ENCODE measurements around the gene IL2RG. TPM values are rescaled to one million over a fixed set of nuclear protein-coding genes. Genes with fewer than 3 reads are reported as not detected.

IL2RG gene
- total RNA-seq, 4 donors from 2014 or later: 3.8 to 231 (median 44.0) TPM

- Histone ChIP-seq H3K27ac (peak within 1 kb of the TSS; percentile 82 to 90 (median 88)), H3K9me3 (no peaks in the 10 kb centered on the region), H3K4me3 (peak within 1 kb of the TSS; percentile 54 to 84 (median 71)), H3K4me1 (peaks cover 0 to 16% (median 5%) of the 10 kb centered on the region in 4 donors), H3K36me3 (peaks cover 0 to 4% (median 0%) of the 10 kb centered on the region in 4 donors), H3K27me3 (no peaks in the 10 kb centered on the region)
- intact Hi-C loops (cut with DNase I; ENCODE audit: low total_unique reads) (no loop called here), in situ Hi-C loops (cut with MboI; ENCODE audit: low pct_ligation_motif_present in 1 of 4, low pct_unique_long_range_greater_than_20kb in 1 of 4, low sequenced_read_pairs in 3 of 4) (no loop called here)
- TF ChIP-seq POLR2AphosphoS5 (IDR thresholded peaks at IDR 0.05) (peak in 2 of 3 donors; percentile 26 to 34), EP300 (IDR thresholded peaks at IDR 0.05; ENCODE audit: low read depth) (no peak), POLR2A (IDR thresholded peaks at IDR 0.05) (peak; percentile 59)
- DNase-seq: peak; percentile 85
- 10 to 49% methylated on average over 3 to 50 of the region's 56 CpGs for WGBS, 2 donors (ENCODE audit: low coverage in 1 of 2)
Measured at GRCh38 chrX:71118032-71118984, 6.9 kb upstream of the IL2RG start, which contains the start of gene MED12. MED12 (plus strand) TSS chrX:71118596; CDS start chrX:71118755, 159 bp downstream.

- intact Hi-C loops (cut with DNase I; ENCODE audit: low total_unique reads) (no loop called here), in situ Hi-C loops (cut with MboI; ENCODE audit: low pct_ligation_motif_present in 1 of 4, low pct_unique_long_range_greater_than_20kb in 1 of 4, low sequenced_read_pairs in 3 of 4) (no loop called here)
- TF ChIP-seq POLR2AphosphoS5 (IDR thresholded peaks at IDR 0.05) (no peak), POLR2A (IDR thresholded peaks at IDR 0.05) (no peak), EP300 (IDR thresholded peaks at IDR 0.05; ENCODE audit: low read depth) (no peak), CTCF (IDR thresholded peaks at IDR 0.05) (no peak)
- H3K36me3 ChIP-seq: peaks cover 0 to 4% (median 0%) of the 10 kb centered on the region in 4 donors
- H3K4me1 ChIP-seq: peaks cover 0 to 18% (median 5%) of the 10 kb centered on the region in 4 donors
- peak overlapping the region in 2 of 4 donors; percentile 82 to 89 for H3K27ac ChIP-seq
- 82% methylated on average over 10 of the region's 10 CpGs; no CpG with 5 or more reads in 1 of the 2 donors for WGBS, 2 donors (ENCODE audit: low coverage in 1 of 2)
- no peaks in the 10 kb centered on the region for H3K9me3 ChIP-seq
- H3K4me3 ChIP-seq: no peak overlapping the region
- no peak for DNase-seq
- no peaks in the 10 kb centered on the region for H3K27me3 ChIP-seq
Measured at GRCh38 chrX:71117358-71117757, 6.0 kb upstream of the IL2RG start.

GRCh38 chrX:71111921-71112431, 599 bp upstream of the IL2RG start:
- H3K27ac ChIP-seq: peak overlapping the region; percentile 44 to 84 (median 68)
- in situ Hi-C loops (cut with MboI; ENCODE audit: low pct_ligation_motif_present in 1 of 4, low pct_unique_long_range_greater_than_20kb in 1 of 4, low sequenced_read_pairs in 3 of 4) (no loop called here), intact Hi-C loops (cut with DNase I; ENCODE audit: low total_unique reads) (no loop called here)
- no peaks in the 10 kb centered on the region for H3K36me3 ChIP-seq
- WGBS, 2 donors (ENCODE audit: low coverage in 1 of 2): 54% methylated on average over 5 of the region's 5 CpGs; no CpG with 5 or more reads in 1 of the 2 donors
- TF ChIP-seq CTCF (IDR thresholded peaks at IDR 0.05) (no peak), POLR2A (IDR thresholded peaks at IDR 0.05) (no peak), EP300 (IDR thresholded peaks at IDR 0.05; ENCODE audit: low read depth) (no peak), POLR2AphosphoS5 (IDR thresholded peaks at IDR 0.05) (no peak)
- DNase-seq: no peak
- H3K4me1 ChIP-seq: peaks cover 0 to 4% (median 0%) of the 10 kb centered on the region in 4 donors
- H3K9me3 ChIP-seq: no peaks in the 10 kb centered on the region
- H3K27me3 ChIP-seq: no peaks in the 10 kb centered on the region
- H3K4me3 ChIP-seq: peak overlapping the region in 1 of 4 donors; percentile 48

- Histone ChIP-seq H3K4me3 (no peak overlapping the region), H3K4me1 (peaks cover 0 to 6% (median under 1%) of the 10 kb centered on the region in 4 donors), H3K27ac (no peak overlapping the region), H3K36me3 (no peaks in the 10 kb centered on the region), H3K27me3 (no peaks in the 10 kb centered on the region), H3K9me3 (no peaks in the 10 kb centered on the region)
- in situ Hi-C loops (cut with MboI; ENCODE audit: low pct_ligation_motif_present in 1 of 4, low pct_unique_long_range_greater_than_20kb in 1 of 4, low sequenced_read_pairs in 3 of 4) (no loop called here), intact Hi-C loops (cut with DNase I; ENCODE audit: low total_unique reads) (no loop called here)
- no peak for TF ChIP-seq POLR2A (IDR thresholded peaks at IDR 0.05)
- no peak for TF ChIP-seq CTCF (IDR thresholded peaks at IDR 0.05)
- TF ChIP-seq POLR2AphosphoS5 (IDR thresholded peaks at IDR 0.05): no peak
- no peak for TF ChIP-seq EP300 (IDR thresholded peaks at IDR 0.05; ENCODE audit: low read depth)
- no peak for DNase-seq
- 86 to 100% methylated on average over 1 to 6 of the region's 6 CpGs for WGBS, 2 donors (ENCODE audit: low coverage in 1 of 2)
Measured at GRCh38 chrX:71109051-71109450, 2.3 kb downstream of the IL2RG start.

Data from transverse colon (tissue), 4 donors.